ENCODE data around the gene COL8A2.

Gene COL8A2

DNA sequence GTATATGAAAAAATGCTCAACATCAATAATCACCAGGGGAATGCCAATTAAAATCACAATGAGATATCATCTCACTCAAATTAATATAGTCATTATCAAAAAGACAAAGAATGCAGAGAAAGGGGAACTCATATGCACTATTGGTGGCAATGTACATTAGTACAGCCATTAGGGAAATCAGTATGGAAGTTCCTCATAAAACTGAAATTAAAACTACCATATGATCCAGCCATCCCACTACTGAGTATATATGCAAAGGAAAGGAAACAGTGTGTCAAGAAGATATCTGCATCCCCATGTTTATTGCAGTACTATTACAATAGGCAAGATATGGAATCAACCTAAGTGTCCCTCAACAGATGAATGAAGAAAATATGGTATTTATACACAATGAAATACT is 73.2 kb downstream of the COL8A2 start:
- no peak for DNase-seq (ENCODE audit: low read depth)
